Esophagus squamous epithelium (tissue), 4 donors: ENCODE results near the gene TRAPPC2L.

Experiments
- POLR2A ChIP-seq, 4 donors: fragments of 450-650 bp; IDR thresholded peaks; one replicate each; pipeline ENCODE4 v1.6.1; 2017; ENCODE audit warnings: antibody characterized with exemption in 4 of 4, mild to moderate bottlenecking in 4 of 4, moderate library complexity in 3 of 4
- TF ChIP-seq, protein P1 (sequence below), 6 experiments: fragments of 450-650 bp in 4 of 6; fragments of 200-600 bp in 2 of 6; sonication (generic) in 2 of 6; IDR thresholded peaks; one replicate each; pipeline ENCODE4 v1.5.1; 2016 to 2019; ENCODE audit warnings: antibody characterized with exemption in 6 of 6, mild to moderate bottlenecking in 4 of 6, moderate library complexity in 4 of 6

DNA sequence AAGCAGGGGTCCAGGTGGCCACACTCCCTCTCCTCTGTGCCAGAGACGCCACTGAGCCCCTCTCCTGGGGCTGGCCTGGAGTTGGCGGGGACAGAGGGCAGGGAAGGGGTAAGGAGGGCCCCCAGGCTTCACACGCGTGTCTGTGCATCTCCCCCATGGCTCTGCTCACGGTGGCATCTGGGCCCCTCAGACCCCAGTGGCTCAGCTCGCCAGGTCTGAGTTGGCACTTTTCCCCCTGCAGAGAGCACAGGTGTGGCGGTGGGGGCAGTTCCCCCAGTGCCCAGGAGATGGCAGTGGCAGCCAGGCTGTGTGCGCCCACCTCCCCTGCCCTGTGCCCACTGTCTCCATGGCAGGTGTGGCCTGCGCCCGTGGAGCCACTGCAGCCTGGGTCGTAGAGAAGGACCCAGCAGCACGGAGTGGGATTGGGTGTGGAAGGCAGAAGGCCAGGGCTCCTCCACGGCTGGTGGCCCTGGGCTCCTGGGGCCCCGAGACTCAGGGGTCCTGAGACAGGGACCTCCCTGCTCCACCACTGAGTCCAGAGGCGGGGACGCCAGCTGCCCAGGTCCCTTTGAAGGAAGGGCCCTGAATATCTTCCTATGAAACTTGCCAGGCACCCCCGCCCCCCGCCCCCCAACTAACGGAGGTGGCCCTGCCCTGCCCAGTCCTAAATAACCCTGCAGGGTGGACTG is 40.9 kb upstream of the TRAPPC2L start:
- TF ChIP-seq, protein P1, sequence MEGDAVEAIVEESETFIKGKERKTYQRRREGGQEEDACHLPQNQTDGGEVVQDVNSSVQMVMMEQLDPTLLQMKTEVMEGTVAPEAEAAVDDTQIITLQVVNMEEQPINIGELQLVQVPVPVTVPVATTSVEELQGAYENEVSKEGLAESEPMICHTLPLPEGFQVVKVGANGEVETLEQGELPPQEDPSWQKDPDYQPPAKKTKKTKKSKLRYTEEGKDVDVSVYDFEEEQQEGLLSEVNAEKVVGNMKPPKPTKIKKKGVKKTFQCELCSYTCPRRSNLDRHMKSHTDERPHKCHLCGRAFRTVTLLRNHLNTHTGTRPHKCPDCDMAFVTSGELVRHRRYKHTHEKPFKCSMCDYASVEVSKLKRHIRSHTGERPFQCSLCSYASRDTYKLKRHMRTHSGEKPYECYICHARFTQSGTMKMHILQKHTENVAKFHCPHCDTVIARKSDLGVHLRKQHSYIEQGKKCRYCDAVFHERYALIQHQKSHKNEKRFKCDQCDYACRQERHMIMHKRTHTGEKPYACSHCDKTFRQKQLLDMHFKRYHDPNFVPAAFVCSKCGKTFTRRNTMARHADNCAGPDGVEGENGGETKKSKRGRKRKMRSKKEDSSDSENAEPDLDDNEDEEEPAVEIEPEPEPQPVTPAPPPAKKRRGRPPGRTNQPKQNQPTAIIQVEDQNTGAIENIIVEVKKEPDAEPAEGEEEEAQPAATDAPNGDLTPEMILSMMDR (IDR thresholded peaks at IDR 0.05), result peak; percentile 59 to 90 (median 72)
- TF ChIP-seq POLR2A (IDR thresholded peaks at IDR 0.05), result no peak
